ENCODE results near the gene MAML3.

Gene MAML3

DNA sequence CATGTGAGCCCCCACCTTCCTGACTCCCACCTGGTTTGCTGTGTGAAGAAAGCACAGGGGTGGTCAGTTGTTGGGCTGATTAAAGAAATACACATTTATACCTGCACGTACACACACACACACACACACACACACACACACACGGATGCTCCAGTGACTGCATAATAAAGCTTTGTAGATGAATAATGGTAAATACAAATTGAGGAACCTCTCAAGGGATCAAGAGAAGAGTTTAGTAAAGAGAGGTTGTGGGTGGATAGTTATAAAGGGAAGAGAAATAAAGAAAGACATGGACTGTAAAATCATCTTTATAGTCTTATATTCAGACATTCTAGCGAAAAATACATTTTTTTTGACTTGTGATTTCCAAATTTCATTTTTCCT is 344.2 kb downstream of the MAML3 start:
- no peak overlapping the region for H3K27ac ChIP-seq (ENCODE audit: low read length)
- H4K20me1 ChIP-seq (ENCODE audit: insufficient read depth, low read length) = no peaks in the 10 kb centered on the region
- no peaks in the 10 kb centered on the region for H3K36me3 ChIP-seq (replicated peaks; ENCODE audit: low read depth, low read length)
- no peak overlapping the region for H3K9ac ChIP-seq (ENCODE audit: low read length)
- TF ChIP-seq, protein P1, sequence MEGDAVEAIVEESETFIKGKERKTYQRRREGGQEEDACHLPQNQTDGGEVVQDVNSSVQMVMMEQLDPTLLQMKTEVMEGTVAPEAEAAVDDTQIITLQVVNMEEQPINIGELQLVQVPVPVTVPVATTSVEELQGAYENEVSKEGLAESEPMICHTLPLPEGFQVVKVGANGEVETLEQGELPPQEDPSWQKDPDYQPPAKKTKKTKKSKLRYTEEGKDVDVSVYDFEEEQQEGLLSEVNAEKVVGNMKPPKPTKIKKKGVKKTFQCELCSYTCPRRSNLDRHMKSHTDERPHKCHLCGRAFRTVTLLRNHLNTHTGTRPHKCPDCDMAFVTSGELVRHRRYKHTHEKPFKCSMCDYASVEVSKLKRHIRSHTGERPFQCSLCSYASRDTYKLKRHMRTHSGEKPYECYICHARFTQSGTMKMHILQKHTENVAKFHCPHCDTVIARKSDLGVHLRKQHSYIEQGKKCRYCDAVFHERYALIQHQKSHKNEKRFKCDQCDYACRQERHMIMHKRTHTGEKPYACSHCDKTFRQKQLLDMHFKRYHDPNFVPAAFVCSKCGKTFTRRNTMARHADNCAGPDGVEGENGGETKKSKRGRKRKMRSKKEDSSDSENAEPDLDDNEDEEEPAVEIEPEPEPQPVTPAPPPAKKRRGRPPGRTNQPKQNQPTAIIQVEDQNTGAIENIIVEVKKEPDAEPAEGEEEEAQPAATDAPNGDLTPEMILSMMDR (IDR thresholded peaks at IDR 0.05; ENCODE audit: low read depth, low read length) = no peak
- TF ChIP-seq EZH2phosphoT487 (IDR thresholded peaks at IDR 0.05; ENCODE audit: low read depth) = no peak
- H3K4me1 ChIP-seq (ENCODE audit: low read length) = no peaks in the 10 kb centered on the region
- H3K4me3 ChIP-seq (ENCODE audit: low read length) = no peak overlapping the region
- H3K79me2 ChIP-seq (ENCODE audit: low read length) = no peaks in the 10 kb centered on the region
- no peak overlapping the region for H3K4me2 ChIP-seq (ENCODE audit: low read length)
- peaks cover 50% of the 10 kb centered on the region for H3K27me3 ChIP-seq (ENCODE audit: low read depth, low read length)
- peaks cover 8% of the 10 kb centered on the region; the same call in 1 of the 2 replicates for H3K9me3 ChIP-seq (ENCODE audit: insufficient read depth, low read length)
- H2AFZ ChIP-seq (ENCODE audit: low read depth, low read length) = no peak overlapping the region

DNA sequence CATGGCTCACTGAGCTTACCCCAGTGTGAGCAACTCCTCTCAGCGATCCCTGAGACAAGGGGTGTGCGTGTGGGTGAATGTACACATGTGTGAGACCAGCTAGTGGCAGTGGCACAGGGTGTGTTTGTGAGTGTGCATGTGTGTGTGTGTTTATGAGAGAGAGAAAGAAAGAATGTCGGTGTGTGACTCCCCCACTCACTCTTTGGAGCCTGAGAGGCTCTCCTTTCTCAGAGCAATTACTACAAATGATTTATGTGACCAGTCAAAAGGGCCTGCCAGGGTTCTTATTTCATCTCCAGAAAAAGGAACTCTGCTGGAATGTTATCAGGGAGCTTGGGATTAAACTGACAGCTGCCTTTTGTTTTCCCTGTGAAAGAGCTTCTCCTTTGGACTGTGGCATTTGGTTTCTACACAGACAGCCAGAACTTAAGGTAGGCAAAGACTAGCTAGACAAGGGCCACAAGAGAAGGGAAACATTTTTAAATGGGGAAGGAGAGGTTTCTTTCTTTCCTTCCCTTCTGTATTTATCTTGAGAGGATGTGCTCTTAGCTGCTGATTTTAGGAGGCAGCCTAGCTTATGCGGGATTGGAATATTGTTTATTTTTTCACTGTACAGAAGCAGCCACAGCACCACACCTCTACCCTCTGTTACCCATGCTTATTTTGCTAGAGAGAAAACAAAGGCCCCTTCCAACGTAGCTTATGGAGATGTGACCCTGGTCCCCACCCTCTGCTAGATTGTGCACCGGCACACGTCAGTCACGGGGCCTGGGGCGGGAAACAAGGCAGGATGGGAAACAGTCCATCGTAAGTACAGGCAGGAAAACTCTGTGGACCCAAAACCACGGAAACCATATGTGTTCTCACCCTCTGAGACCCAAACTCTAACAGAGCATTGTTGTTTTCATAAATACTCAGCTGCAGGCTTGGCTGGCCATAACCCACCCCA is 344.9 kb downstream of the MAML3 start:
- H3K36me3 ChIP-seq (replicated peaks; ENCODE audit: low read depth, low read length) = no peaks in the 10 kb centered on the region
- no peak overlapping the region for H3K4me3 ChIP-seq (ENCODE audit: low read length)
- TF ChIP-seq, protein P1 (IDR thresholded peaks at IDR 0.05; ENCODE audit: low read depth, low read length) = no peak
- no peak for TF ChIP-seq EZH2phosphoT487 (IDR thresholded peaks at IDR 0.05; ENCODE audit: low read depth)
- H3K9me3 ChIP-seq (ENCODE audit: insufficient read depth, low read length) = peaks cover 8% of the 10 kb centered on the region; the same call in 1 of the 2 replicates
- no peaks in the 10 kb centered on the region for H4K20me1 ChIP-seq (ENCODE audit: insufficient read depth, low read length)
- H2AFZ ChIP-seq (ENCODE audit: low read depth, low read length) = no peak overlapping the region
- H3K4me1 ChIP-seq (ENCODE audit: low read length) = no peaks in the 10 kb centered on the region
- H3K4me2 ChIP-seq (ENCODE audit: low read length) = no peak overlapping the region
- H3K9ac ChIP-seq (ENCODE audit: low read length) = no peak overlapping the region
- H3K79me2 ChIP-seq (ENCODE audit: low read length) = no peaks in the 10 kb centered on the region
- H3K27me3 ChIP-seq (ENCODE audit: low read depth, low read length) = peaks cover 43% of the 10 kb centered on the region
- no peak overlapping the region for H3K27ac ChIP-seq (ENCODE audit: low read length)

DNA sequence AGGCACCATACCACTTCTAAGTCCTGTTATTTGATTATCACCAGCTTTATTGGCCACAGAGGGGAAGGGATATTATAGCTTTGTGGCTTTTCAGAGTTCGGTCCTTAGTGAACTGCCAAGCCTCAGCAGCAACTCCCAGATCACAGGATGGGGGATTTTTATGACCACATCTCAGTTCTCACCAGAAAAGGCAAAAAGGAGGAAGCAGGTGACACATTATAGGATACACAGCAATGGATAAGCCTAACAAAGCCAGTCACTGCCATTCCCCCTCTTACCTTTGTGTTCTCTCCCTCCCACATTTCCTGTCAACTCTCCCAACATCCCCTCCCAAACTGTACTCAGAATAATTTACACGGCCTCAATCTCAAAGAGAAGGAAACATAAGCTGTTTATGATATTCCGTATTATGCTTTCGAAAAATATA is 345.6 kb downstream of the MAML3 start:
- peaks cover 8% of the 10 kb centered on the region; the same call in 1 of the 2 replicates for H3K9me3 ChIP-seq (ENCODE audit: insufficient read depth, low read length)
- peaks cover 45% of the 10 kb centered on the region for H3K27me3 ChIP-seq (ENCODE audit: low read depth, low read length)
- H3K9ac ChIP-seq (ENCODE audit: low read length) = no peak overlapping the region
- H2AFZ ChIP-seq (ENCODE audit: low read depth, low read length) = no peak overlapping the region
- H3K4me2 ChIP-seq (ENCODE audit: low read length) = no peak overlapping the region
- no peaks in the 10 kb centered on the region for H3K36me3 ChIP-seq (replicated peaks; ENCODE audit: low read depth, low read length)
- no peaks in the 10 kb centered on the region for H3K79me2 ChIP-seq (ENCODE audit: low read length)
- TF ChIP-seq, protein P1 (IDR thresholded peaks at IDR 0.05; ENCODE audit: low read depth, low read length) = no peak
- no peak for TF ChIP-seq EZH2phosphoT487 (IDR thresholded peaks at IDR 0.05; ENCODE audit: low read depth)
- H3K27ac ChIP-seq (ENCODE audit: low read length) = no peak overlapping the region
- H3K4me1 ChIP-seq (ENCODE audit: low read length) = no peaks in the 10 kb centered on the region
- H4K20me1 ChIP-seq (ENCODE audit: insufficient read depth, low read length) = no peaks in the 10 kb centered on the region
- H3K4me3 ChIP-seq (ENCODE audit: low read length) = no peak overlapping the region

DNA sequence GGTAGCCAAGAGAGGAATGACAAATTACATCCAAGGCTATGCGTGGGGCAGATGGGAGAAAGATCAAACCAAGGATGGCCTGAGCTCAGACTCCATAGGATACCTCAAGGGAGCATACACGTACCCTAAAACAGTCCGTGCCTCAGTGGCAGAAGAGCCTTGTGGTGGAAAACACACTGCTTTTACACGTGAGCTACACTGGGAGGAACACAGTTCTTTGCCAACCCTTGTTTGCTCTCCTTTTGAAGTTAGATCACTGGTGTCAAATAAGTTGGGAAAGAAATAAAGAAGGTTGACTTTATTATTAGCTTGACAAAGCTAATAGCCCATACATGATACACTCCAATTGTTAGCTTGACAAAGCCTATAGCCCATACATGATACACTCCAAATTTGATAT is 346.5 kb downstream of the MAML3 start:
- no peak overlapping the region for H3K4me2 ChIP-seq (ENCODE audit: low read length)
- no peaks in the 10 kb centered on the region for H3K79me2 ChIP-seq (ENCODE audit: low read length)
- H3K4me1 ChIP-seq (ENCODE audit: low read length) = no peaks in the 10 kb centered on the region
- TF ChIP-seq, protein P1 (IDR thresholded peaks at IDR 0.05; ENCODE audit: low read depth, low read length) = no peak
- TF ChIP-seq EZH2phosphoT487 (IDR thresholded peaks at IDR 0.05; ENCODE audit: low read depth) = no peak
- no peak overlapping the region for H3K9ac ChIP-seq (ENCODE audit: low read length)
- no peak overlapping the region for H2AFZ ChIP-seq (ENCODE audit: low read depth, low read length)
- no peak overlapping the region for H3K27ac ChIP-seq (ENCODE audit: low read length)
- H3K9me3 ChIP-seq (ENCODE audit: insufficient read depth, low read length) = peaks cover 8% of the 10 kb centered on the region; the same call in 1 of the 2 replicates
- H3K36me3 ChIP-seq (replicated peaks; ENCODE audit: low read depth, low read length) = no peaks in the 10 kb centered on the region
- no peak overlapping the region for H3K4me3 ChIP-seq (ENCODE audit: low read length)
- H4K20me1 ChIP-seq (ENCODE audit: insufficient read depth, low read length) = no peaks in the 10 kb centered on the region
- H3K27me3 ChIP-seq (ENCODE audit: low read depth, low read length) = peaks cover 42% of the 10 kb centered on the region
